GM11168 (cell line): ENCODE data around the gene OPTC.

ENCODE experiments used
- in situ Hi-C: fragments of 300-500 bp; cut with MboI; formaldehyde crosslinking; loops from one replicate; pipeline ENCODE4 v1.12.0; 2022; ENCODE audit warnings: low sequenced_read_pairs; ENCODE audit not compliant: unreplicated experiment

OPTC gene

GRCh38 chr1:203486618-203487370 lies 7.2 kb upstream of the OPTC start:
- in situ Hi-C loops = loop anchor here (5.0 kb wide), 2 partner anchors 144 to 219 kb away; no protein-coding TSS in a partner anchor

DNA sequence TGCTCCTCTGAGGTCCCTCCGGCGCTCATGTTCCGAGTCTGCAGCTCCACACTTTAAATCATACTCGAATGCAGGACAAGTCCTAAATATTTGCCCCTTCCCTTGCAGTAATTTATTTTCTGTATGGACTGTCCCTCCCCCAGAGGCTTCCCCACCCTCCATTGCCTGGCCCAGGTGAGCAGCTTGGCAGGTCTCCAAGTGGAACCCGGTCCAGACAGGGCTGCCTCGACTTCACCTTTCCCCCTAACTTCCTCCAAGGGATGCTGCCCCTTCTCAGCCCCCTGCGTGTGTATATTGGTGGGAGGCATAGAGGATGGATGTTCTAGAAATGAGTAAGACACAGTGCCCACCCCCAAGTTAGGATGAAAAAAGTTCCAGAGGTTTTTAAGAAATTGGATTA lies 5.4 kb upstream of the OPTC start:
- in situ Hi-C loops = loop anchor here (5.0 kb wide), 2 partner anchors 146 to 221 kb away; no protein-coding TSS in a partner anchor

- in situ Hi-C loops = no loop called here
Observed at GRCh38 chr1:203490607-203491006, 3.3 kb upstream of the OPTC start.

DNA sequence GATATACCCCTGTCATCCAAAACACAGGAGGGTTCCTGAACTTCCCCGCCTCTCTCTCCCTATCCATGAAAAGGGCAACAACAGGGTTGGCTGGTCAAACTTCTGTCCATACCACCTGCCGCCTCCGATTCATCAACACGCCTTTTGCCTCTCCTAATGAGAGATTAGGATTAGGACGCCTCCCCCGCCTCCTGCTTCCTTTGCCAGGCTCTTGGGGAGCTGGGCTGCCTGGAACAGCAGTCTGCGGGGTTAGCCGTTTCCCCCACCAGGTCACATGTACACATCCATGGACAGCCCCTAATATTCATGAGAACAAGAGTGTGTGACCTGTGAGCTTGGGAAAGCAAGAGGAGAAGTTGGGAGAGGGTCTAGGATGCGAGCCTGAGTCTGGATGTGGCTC lies 2.3 kb upstream of the OPTC start:
- in situ Hi-C loops = no loop called here

- in situ Hi-C loops = no loop called here
Observed at GRCh38 chr1:203492082-203492747, 1.7 kb upstream of the OPTC start.

DNA sequence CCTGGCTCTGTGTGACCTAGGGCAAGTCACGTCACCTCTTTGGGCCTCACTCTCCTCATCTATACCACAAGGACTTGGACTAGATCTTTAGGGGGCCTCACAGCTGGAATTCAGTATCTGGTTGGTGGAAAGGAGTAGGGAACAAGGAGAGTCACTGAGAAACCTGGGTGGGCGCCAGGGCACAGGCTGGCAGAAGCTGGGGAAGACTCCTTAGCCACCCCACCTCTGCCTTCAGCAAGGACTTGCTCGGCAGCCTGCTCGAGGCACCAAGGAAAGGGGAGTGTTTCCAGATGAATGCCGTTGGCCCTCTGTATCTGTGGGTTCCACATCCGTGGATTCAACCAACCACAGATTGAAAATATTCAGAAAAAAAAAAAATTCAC lies 1.2 kb upstream of the OPTC start:
- in situ Hi-C loops = no loop called here

DNA sequence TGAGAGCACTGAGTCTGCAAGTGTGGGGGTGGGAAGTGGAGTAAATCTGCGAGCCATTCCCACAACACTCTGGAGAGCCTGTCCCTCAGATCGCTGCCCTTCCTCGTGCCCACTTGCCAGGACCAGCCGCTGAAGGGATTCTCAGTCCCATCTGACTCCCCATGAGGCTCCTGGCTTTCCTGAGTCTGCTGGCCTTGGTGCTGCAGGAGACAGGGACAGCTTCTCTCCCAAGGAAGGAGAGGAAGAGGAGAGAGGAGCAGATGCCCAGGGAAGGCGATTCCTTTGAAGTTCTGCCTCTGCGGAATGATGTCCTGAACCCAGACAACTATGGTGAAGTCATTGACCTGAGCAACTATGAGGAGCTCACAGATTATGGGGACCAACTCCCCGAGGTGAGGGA lies 1.9 kb downstream of the OPTC start:
- in situ Hi-C loops = no loop called here

DNA sequence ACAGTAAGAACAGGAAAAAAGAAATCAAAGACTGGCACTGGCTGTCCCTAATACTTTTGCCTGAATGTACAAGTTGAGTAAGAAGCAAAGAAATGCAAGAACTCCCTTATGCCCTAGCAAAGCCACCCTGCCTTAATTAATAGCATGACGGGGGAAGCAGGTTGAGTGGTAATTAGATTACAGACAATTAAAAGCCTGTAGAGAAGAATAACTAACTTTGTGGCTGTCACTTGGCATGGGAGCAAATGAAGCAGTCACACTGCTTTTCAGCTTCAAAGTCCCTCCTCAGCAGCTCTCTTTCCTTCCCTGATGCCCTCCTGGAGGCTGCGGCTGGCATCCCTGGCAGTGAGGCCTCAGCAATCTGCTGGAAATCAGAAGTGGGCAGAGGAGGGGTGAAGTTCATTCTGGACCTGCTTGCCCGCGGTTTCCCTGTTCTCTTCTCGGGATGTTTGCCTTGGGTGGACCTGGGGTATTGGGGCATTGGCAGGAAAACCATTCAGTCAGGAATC lies 3.4 kb downstream of the OPTC start:
- in situ Hi-C loops = no loop called here

GRCh38 chr1:203499643-203500278 lies 5.8 kb downstream of the OPTC start:
- in situ Hi-C loops = loop anchor here (5.0 kb wide), 1 partner anchor 208 kb away; no protein-coding TSS in a partner anchor

DNA sequence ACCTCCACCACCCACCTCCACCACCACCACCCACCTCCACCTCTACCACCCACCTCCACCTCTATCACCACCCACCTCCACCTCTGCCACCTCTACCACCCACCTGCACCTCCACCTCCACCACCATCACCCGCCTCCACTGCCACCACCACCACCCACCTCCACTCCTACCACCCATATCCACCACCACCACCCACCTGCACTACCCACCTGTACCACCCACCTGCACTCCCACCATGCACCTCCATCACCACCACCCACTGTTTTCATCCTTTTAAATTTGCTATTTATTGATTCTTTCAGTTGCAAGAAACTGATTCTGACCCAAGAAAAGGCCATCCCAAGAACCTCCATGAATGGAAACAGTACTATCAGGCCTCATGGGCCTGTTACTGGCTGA lies 6.3 kb downstream of the OPTC start:
- in situ Hi-C loops = loop anchor here (5.0 kb wide), 1 partner anchor 207 kb away; no protein-coding TSS in a partner anchor

DNA sequence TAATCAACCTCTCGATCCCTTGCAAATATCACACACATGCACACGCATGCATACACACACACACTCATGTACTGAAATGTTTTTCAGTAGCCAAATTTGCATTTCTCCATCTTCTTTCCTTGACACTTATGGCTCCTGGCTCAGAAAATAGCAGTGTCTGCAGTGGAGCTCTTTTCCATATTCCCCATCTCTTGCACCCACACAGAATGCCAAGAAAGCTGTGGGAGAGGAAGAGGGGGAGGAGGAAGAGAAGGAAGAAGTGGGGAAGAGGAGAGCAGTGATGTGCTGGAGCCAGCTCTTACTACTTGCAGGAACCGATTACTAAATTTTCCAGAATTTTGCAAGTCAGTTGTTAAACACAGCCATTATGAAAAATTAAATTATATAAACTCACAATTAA lies 9.9 kb downstream of the OPTC start:
- in situ Hi-C loops = loop anchor here (5.0 kb wide), 1 partner anchor 203 kb away; no protein-coding TSS in a partner anchor

- in situ Hi-C loops = loop anchor here (5.0 kb wide), 1 partner anchor 203 kb away; no protein-coding TSS in a partner anchor
Observed at GRCh38 chr1:203504400-203505250, 10.7 kb downstream of the OPTC start.

DNA sequence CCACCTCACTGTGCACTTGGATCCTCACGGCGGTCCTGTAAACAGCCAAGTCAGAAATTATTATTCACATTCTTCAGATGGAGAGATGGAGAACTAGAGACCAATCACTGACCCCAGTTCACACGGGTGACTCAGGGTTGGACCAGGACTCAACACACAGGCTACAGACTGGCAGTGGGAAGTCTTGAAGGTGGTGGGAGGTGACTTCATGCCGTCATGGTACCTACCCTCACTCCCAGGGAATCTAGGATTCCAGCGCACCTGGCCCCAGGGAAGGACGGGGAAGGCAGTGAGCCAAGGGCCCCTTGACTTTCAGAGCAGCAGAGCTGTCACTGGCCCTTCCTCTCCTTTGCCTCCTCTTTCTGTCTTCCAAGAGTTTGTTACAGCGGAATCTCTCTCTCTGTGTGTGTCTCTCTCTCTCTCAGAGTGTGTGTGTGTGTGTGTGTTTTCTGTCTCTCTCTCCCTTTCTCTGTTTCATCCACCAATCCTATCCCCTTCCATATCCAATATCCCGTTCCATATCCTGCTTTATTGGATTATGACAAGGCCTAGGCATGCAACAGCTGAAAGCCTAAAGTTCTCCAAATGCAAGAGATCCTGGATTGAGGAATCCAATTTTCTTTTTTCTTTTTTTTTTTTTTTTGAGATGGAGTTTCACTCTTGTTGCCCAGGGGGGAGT lies 11.7 kb downstream of the OPTC start:
- in situ Hi-C loops = no loop called here

GRCh38 chr1:203506858-203507626 lies 13.1 kb downstream of the OPTC start:
- in situ Hi-C loops = no loop called here

GRCh38 chr1:203507759-203508158 lies 13.8 kb downstream of the OPTC start:
- in situ Hi-C loops = no loop called here

DNA sequence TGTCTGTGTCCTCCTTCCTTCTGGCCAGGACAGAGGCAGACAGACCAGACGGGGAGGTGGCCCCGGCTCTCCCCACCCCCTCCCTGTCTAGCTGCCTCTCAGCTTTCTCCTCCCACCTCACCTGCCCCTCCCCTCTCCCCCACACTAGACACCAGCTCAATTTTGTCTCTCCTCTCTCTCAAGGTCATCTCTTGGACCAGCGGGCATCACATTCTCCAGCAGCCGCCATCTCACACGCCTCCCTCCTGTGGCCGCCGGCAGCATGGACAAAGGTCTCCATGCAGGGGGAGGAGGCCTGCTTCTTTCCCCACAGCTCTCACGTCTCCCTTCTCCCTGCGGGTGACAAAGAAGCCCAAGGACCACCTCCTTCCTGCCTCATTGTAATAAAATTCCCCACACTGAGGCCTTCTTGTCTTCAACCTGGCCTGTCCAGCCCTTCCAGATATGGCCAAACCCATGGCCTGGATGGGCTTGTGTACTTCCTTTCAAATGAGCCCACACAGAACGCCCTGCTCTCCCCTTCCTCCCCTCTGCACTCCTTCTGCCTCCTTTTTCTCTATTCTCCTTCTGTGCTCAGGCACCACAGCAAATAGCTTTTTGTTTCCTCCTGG lies 14.6 kb downstream of the OPTC start:
- in situ Hi-C loops = no loop called here

- in situ Hi-C loops = no loop called here
Observed at GRCh38 chr1:203509135-203509534, 15.2 kb downstream of the OPTC start.

- in situ Hi-C loops = no loop called here
Observed at GRCh38 chr1:203511513-203511912, 17.6 kb downstream of the OPTC start.
